H1 (cell line): ENCODE results near the gene ETV5. TPM values are rescaled to one million over a fixed set of nuclear protein-coding genes. Genes with fewer than 3 reads are reported as not detected.

Source experiments
- CTCF ChIA-PET: fragments of 300-600 bp; sonication (Branson Sonifier 250); formaldehyde crosslinking; loops from one replicate; lab custom pipeline; 2021; ENCODE audit not compliant: partially characterized antibody; lab: Charles Lee
- POLR2A ChIA-PET: fragments of 300-600 bp; sonication (Branson Sonifier 250); formaldehyde crosslinking; loops from one replicate; lab custom pipeline; 2021; ENCODE audit warnings: inconsistent platforms; ENCODE audit not compliant: partially characterized antibody; lab: Charles Lee
- DNase-seq, 2 experiments: peaks; one replicate each; pipeline versions ENCODE4 v3.0.0 to v3.0.0-alpha.2; 2010 to 2022; ENCODE audit warnings: low spot score in 2 of 2, low read depth in 1 of 2, mixed read lengths in 1 of 2
- FAIRE-seq: peaks from 2 replicates; lab custom pipeline; 2011; peaks lifted over from hg19 to GRCh38; lab: Jason Lieb, UNC
- H2AFZ ChIP-seq: 2 replicates; pipeline ENCODE4 v1.8.1; 2012; ENCODE audit warnings: low read length, inconsistent platforms
- H2AK5ac ChIP-seq: 2 replicates; pipeline ENCODE4 v1.6.1; 2013; ENCODE audit warnings: low read depth, low read length
- H2BK120ac ChIP-seq: replicated peaks from 2 replicates; pipeline ENCODE3; 2013; ENCODE audit warnings: low read depth, low read length, inconsistent platforms
- H2BK12ac ChIP-seq: 2 replicates; pipeline ENCODE4 v1.6.1; 2013; ENCODE audit warnings: low read depth, low read length
- H2BK15ac ChIP-seq: 2 replicates; pipeline ENCODE4 v1.6.1; 2013; ENCODE audit warnings: low read length
- H2BK20ac ChIP-seq: 2 replicates; pipeline ENCODE4 v1.6.1; 2013; ENCODE audit warnings: low read length
- H2BK5ac ChIP-seq: 2 replicates; pipeline ENCODE4 v1.6.1; 2013; ENCODE audit warnings: low read depth, low read length
- H3K14ac ChIP-seq: 2 replicates; pipeline ENCODE4 v1.6.1; 2013; ENCODE audit warnings: inconsistent platforms; ENCODE audit not compliant: insufficient read length
- H3K18ac ChIP-seq: 2 replicates; pipeline ENCODE4 v1.6.1; 2013; ENCODE audit warnings: low read length; ENCODE audit errors: extremely low read depth
- H3K23ac ChIP-seq: 2 replicates; pipeline ENCODE4 v1.6.1; 2013; ENCODE audit warnings: inconsistent platforms; ENCODE audit not compliant: insufficient read length
- H3K23me2 ChIP-seq: 2 replicates; pipeline ENCODE4 v1.6.1; 2013; ENCODE audit warnings: low read depth, low read length
- H3K27ac ChIP-seq: 2 replicates; pipeline ENCODE4 v1.6.1; 2011; ENCODE audit warnings: low read depth, low read length, inconsistent platforms
- H3K27me3 ChIP-seq, 4 experiments: replicated peaks in 1 of 4; 1 replicate in 1 of 4; 2 replicates in 3 of 4; pipeline versions ENCODE4 v1.6.1 to v1.8.1; 2011 to 2013; ENCODE audit warnings: low read length in 3 of 4, mild to moderate bottlenecking in 3 of 4, inconsistent platforms in 2 of 4, mixed read lengths in 2 of 4, moderate library complexity in 1 of 4; ENCODE audit not compliant: control insufficient read depth in 3 of 4, insufficient read depth in 3 of 4; ENCODE audit errors: extremely low read depth in 1 of 4
- H3K36me3 ChIP-seq, 4 experiments: 2 replicates each; pipeline versions ENCODE4 v1.6.1 to v1.8.1; 2011 to 2013; ENCODE audit warnings: mild to moderate bottlenecking in 4 of 4, low read length in 3 of 4, moderate library complexity in 2 of 4, control low read depth in 1 of 4, inconsistent platforms in 1 of 4; ENCODE audit not compliant: insufficient read depth in 4 of 4, control insufficient read depth in 2 of 4
- H3K4ac ChIP-seq: replicated peaks from 2 replicates; pipeline ENCODE3; 2013; ENCODE audit warnings: low read length, low read depth, mixed read lengths, inconsistent platforms; ENCODE audit not compliant: insufficient read length
- H3K4me1 ChIP-seq, 4 experiments: replicated peaks in 1 of 4; 1 replicate in 1 of 4; 2 replicates in 3 of 4; pipeline versions ENCODE4 v1.6.1 to v1.8.1; 2011 to 2013; ENCODE audit warnings: low read length in 3 of 4, inconsistent platforms in 2 of 4, mixed read lengths in 1 of 4; ENCODE audit not compliant: insufficient read depth in 4 of 4, control insufficient read depth in 3 of 4
- H3K4me2 ChIP-seq, 2 experiments: 2 replicates each; pipeline versions ENCODE4 v1.6.1 to v1.8.1; 2011 to 2013; ENCODE audit warnings: low read depth in 2 of 2, low read length in 2 of 2, control low read depth in 1 of 2, inconsistent platforms in 1 of 2, mild to moderate bottlenecking in 1 of 2; ENCODE audit not compliant: insufficient read depth in 1 of 2
- H3K4me3 ChIP-seq, 4 experiments: fragments of 200-600, 300-600 bp in 1 of 4; sonication (generic), shearing (Covaris generic), sonication (Bioruptor Twin) in 1 of 4; 2 replicates each; pipeline versions ENCODE4 v1.5.1 to v1.8.1; 2011 to 2016; ENCODE audit warnings: low read length in 4 of 4, low read depth in 3 of 4, control low read depth in 2 of 4, inconsistent platforms in 2 of 4, mild to moderate bottlenecking in 2 of 4, mixed read lengths in 1 of 4, moderate library complexity in 1 of 4; ENCODE audit not compliant: insufficient read depth in 2 of 4; ENCODE audit errors: extremely low read depth in 1 of 4
- H3K56ac ChIP-seq: replicated peaks from 2 replicates; pipeline ENCODE3; 2013; ENCODE audit warnings: low read depth, mild to moderate bottlenecking, mixed read lengths, low read length, inconsistent platforms; ENCODE audit not compliant: insufficient read length
- H3K79me1 ChIP-seq: 2 replicates; pipeline ENCODE4 v1.6.1; 2013; ENCODE audit warnings: low read depth, low read length, control low read depth
- H3K79me2 ChIP-seq, 2 experiments: 2 replicates each; pipeline versions ENCODE4 v1.6.1 to v1.8.1; 2012 to 2013; ENCODE audit warnings: low read length in 2 of 2, mild to moderate bottlenecking in 2 of 2, inconsistent platforms in 1 of 2; ENCODE audit not compliant: insufficient read depth in 2 of 2, control insufficient read depth in 1 of 2
- H3K9ac ChIP-seq, 4 experiments: replicated peaks in 1 of 4; 1 replicate in 1 of 4; 2 replicates in 3 of 4; pipeline versions ENCODE4 v1.6.1 to v1.8.1; 2011 to 2013; ENCODE audit warnings: low read depth in 3 of 4, low read length in 3 of 4, control low read depth in 2 of 4, mild to moderate bottlenecking in 2 of 4, moderate library complexity in 2 of 4, inconsistent platforms in 1 of 4; ENCODE audit errors: extremely low read depth in 1 of 4
- H3K9me3 ChIP-seq, 2 experiments: 2 replicates each; pipeline versions ENCODE4 v1.6.1 to v1.8.1; 2012 to 2013; ENCODE audit warnings: mild to moderate bottlenecking in 2 of 2, moderate library complexity in 2 of 2, control low read depth in 1 of 2, inconsistent platforms in 1 of 2, low read depth in 1 of 2, low read length in 1 of 2, mixed read lengths in 1 of 2; ENCODE audit not compliant: insufficient read depth in 2 of 2
- H4K20me1 ChIP-seq, 2 experiments: replicated peaks in 1 of 2; 2 replicates each; pipeline versions ENCODE3 to v1.8.1; 2011 to 2013; ENCODE audit warnings: inconsistent platforms in 2 of 2, low read length in 2 of 2, mild to moderate bottlenecking in 1 of 2; ENCODE audit not compliant: insufficient read depth in 2 of 2, control insufficient read depth in 1 of 2
- H4K5ac ChIP-seq: 2 replicates; pipeline ENCODE4 v1.6.1; 2013; ENCODE audit warnings: low read length, low read depth, mixed read lengths, inconsistent platforms; ENCODE audit not compliant: insufficient read length
- H4K8ac ChIP-seq: 2 replicates; pipeline ENCODE4 v1.8.0; 2013; ENCODE audit warnings: mild to moderate bottlenecking, moderate library complexity, low read length, inconsistent platforms; ENCODE audit not compliant: insufficient read depth; ENCODE audit errors: extremely low read depth
- H4K91ac ChIP-seq: replicated peaks from 2 replicates; pipeline ENCODE3; 2013; ENCODE audit warnings: low read length, mixed read lengths, inconsistent platforms; ENCODE audit not compliant: insufficient read length
- CTBP2 ChIP-seq: IDR thresholded peaks from 2 replicates; pipeline ENCODE4 v1.7.0; 2011; ENCODE audit warnings: borderline replicate concordance, mild to moderate bottlenecking, moderate library complexity, mixed read lengths, low read length; ENCODE audit not compliant: insufficient read depth, insufficient read length
- SIN3A ChIP-seq, 2 experiments: IDR thresholded peaks in 1 of 2; conservative IDR thresholded peaks in 1 of 2; 2 replicates each; pipeline ENCODE4 v1.6.1; 2011 to 2012; ENCODE audit warnings: low read length in 2 of 2, improper control_type of control experiment in 1 of 2, low read depth in 1 of 2, mild to moderate bottlenecking in 1 of 2
- SP2 ChIP-seq: IDR thresholded peaks from 2 replicates; pipeline ENCODE4 v1.6.1; 2012; ENCODE audit warnings: mild to moderate bottlenecking, low read length, inconsistent platforms
- SP4 ChIP-seq: IDR thresholded peaks from 2 replicates; pipeline ENCODE4 v1.6.1; 2012; ENCODE audit warnings: low read length, inconsistent platforms
- SRF ChIP-seq: IDR thresholded peaks from 2 replicates; pipeline ENCODE4 v1.6.1; 2011; ENCODE audit warnings: mild to moderate bottlenecking, low read depth, low read length, moderate library complexity
- WGBS, 2 experiments: shearing (Covaris generic) in 1 of 2; methylation state at CpG; one replicate each; pipeline versions ENCODE4 v1.1.6 to v1.1.7; 2013 to 2015; ENCODE audit warnings: low lambda C conversion rate in 2 of 2, mixed read lengths in 2 of 2, inconsistent platforms in 1 of 2, low coverage in 1 of 2, missing lambda C conversion rate in 1 of 2; ENCODE audit not compliant: insufficient replicate concordance in 2 of 2, insufficient coverage in 1 of 2, insufficient read length in 1 of 2; ENCODE audit errors: extremely low coverage in 1 of 2, missing lambda C conversion rate in 1 of 2; 5-methylcytosine and 5-hydroxymethylcytosine counted together
- polyA plus RNA-seq, 7 experiments: library from polyadenylated mRNA; depleted of rRNA in 3 of 7; stranded (reverse) in 5 of 7; unstranded in 2 of 7; fragments of >200 nt in 5 of 7; fragments of 200-250 nt in 2 of 7; gene quantifications; 1 replicate in 5 of 7; 2 replicates in 1 of 7; 4 replicates in 1 of 7; pipeline versions ENCODE4 v1.2.1 to v1.2.3, GENCODE V29; 2011 to 2013; ENCODE audit warnings: missing spikeins in 2 of 7, mixed read lengths in 2 of 7
- total RNA-seq: library from RNA; stranded (reverse); fragmentation: NEBNext Ultra II Directional; extraction: Animal tissue kit (Norgen Biotek cat#: 25700); gene quantifications from 2 replicates; pipeline ENCODE4 v1.2.1, GENCODE V29; 2021

The ETV5 gene
- total and polyA plus RNA-seq, 2 of the 8 experiments (the other 6 are each of a cell fraction or from before 2014, with no cell fraction given) = 13.1 to 36.9 TPM

- no peak overlapping the region for H3K18ac ChIP-seq
Measured at GRCh38 chr3:186094696-186095425, 14.0 kb downstream of the ETV5 start.

More at GRCh38 chr3:186094696-186095425, 14.0 kb downstream of the ETV5 start:
- Histone ChIP-seq H2BK20ac (no peak overlapping the region), H3K4me3 (no peak overlapping the region), H3K14ac (no peak overlapping the region), H4K8ac (no peak overlapping the region), H3K79me1 (no peaks in the 10 kb centered on the region), H3K9me3 (no peaks in the 10 kb centered on the region), H4K5ac (no peak overlapping the region), H3K4me2 (no peak overlapping the region), H2BK15ac (no peak overlapping the region), H3K9ac (no peak overlapping the region), H3K4me1 (peaks cover 5 to 26% (median 22%) of the 10 kb centered on the region in 4 experiments), H3K23me2 (peaks cover 9% of the 10 kb centered on the region), H2AFZ (no peak overlapping the region), H4K91ac (no peak overlapping the region), H2AK5ac (no peak overlapping the region), H3K27ac (no peak overlapping the region), H3K79me2 (no peaks in the 10 kb centered on the region), H3K36me3 (no peaks in the 10 kb centered on the region), H3K4ac (no peak overlapping the region), H2BK5ac (no peak overlapping the region), H3K27me3 (peaks cover 0 to 14% (median 7%) of the 10 kb centered on the region in 4 experiments; a peak in 5 of 7 replicates), H2BK120ac (no peak overlapping the region), H3K56ac (no peak overlapping the region), H3K23ac (no peak overlapping the region), H2BK12ac (no peak overlapping the region), H4K20me1 (no peaks in the 10 kb centered on the region)
- CTCF ChIA-PET = interaction anchor here (0.9 to 1.6 kb wide), 7 partner anchors 9 to 446 kb away, joined by 3 read pairs; no protein-coding TSS in a partner anchor
- DNase-seq (no peak), FAIRE-seq (no peak)
- 84% methylated on average over 7 of the region's 7 CpGs; no CpG with 5 or more reads in 1 of the 2 experiments for WGBS, 2 experiments
- TF ChIP-seq SP2 = no peak
- TF ChIP-seq CTBP2 = no peak
- TF ChIP-seq SIN3A (conservative IDR thresholded peaks at IDR 0.05 in 1 of 2, IDR thresholded peaks at IDR 0.05 in 1 of 2; ENCODE audit: low read depth in 1 of 2, low read length in 2 of 2) = no peak
- TF ChIP-seq SP4 = no peak
- TF ChIP-seq SRF = no peak
- POLR2A ChIA-PET = interaction anchor here (5.3 kb wide), 1 partner anchor 14 kb away, joined by 56 read pairs; the partner anchor contains the start of gene ETV5
